ENCODE data around the gene KCNQ2.

The KCNQ2 gene

GRCh38 chr20:63421094-63421692 lies 51.3 kb downstream of the KCNQ2 start:
- H3K4me2 ChIP-seq (ENCODE audit: low read depth, low read length, poor library complexity, severe bottlenecking), result no peak overlapping the region
- H3K27me3 ChIP-seq (ENCODE audit: low read length), result no peaks in the 10 kb centered on the region
- no peak for TF ChIP-seq EZH2phosphoT487 (conservative IDR thresholded peaks at IDR 0.05; ENCODE audit: low read length)
- no peak for TF ChIP-seq CTCF (IDR thresholded peaks at IDR 0.05; ENCODE audit: insufficient read depth, low read length, poor library complexity, severe bottlenecking)
- no peaks in the 10 kb centered on the region for H4K20me1 ChIP-seq (ENCODE audit: low read depth, low read length)
- H3K9me3 ChIP-seq (ENCODE audit: insufficient read depth, low read length), result no peaks in the 10 kb centered on the region
- no peak overlapping the region for H3K4me3 ChIP-seq (ENCODE audit: insufficient read depth, low read length, poor library complexity, severe bottlenecking)
- H3K9ac ChIP-seq (ENCODE audit: low read length), result no peak overlapping the region
- H2AFZ ChIP-seq (ENCODE audit: low read depth, low read length, severe bottlenecking), result no peak overlapping the region
- no peaks in the 10 kb centered on the region for H3F3A ChIP-seq (ENCODE audit: insufficient read depth)
- H3K27ac ChIP-seq (ENCODE audit: low read depth, low read length), result no peak overlapping the region
- no peaks in the 10 kb centered on the region for H3K79me2 ChIP-seq (ENCODE audit: insufficient read depth, low read length)
- no peaks in the 10 kb centered on the region for H3K36me3 ChIP-seq (ENCODE audit: low read length)
- no peaks in the 10 kb centered on the region for H3K9me2 ChIP-seq (replicated peaks; ENCODE audit: insufficient read depth, low read length)

GRCh38 chr20:63420359-63421093 lies 51.9 kb downstream of the KCNQ2 start:
- H3K4me3 ChIP-seq (ENCODE audit: insufficient read depth, low read length, poor library complexity, severe bottlenecking), result no peak overlapping the region
- no peaks in the 10 kb centered on the region for H3K79me2 ChIP-seq (ENCODE audit: insufficient read depth, low read length)
- no peak overlapping the region for H2AFZ ChIP-seq (ENCODE audit: low read depth, low read length, severe bottlenecking)
- no peaks in the 10 kb centered on the region for H3K36me3 ChIP-seq (ENCODE audit: low read length)
- no peaks in the 10 kb centered on the region for H4K20me1 ChIP-seq (ENCODE audit: low read depth, low read length)
- no peaks in the 10 kb centered on the region for H3K27me3 ChIP-seq (ENCODE audit: low read length)
- TF ChIP-seq EZH2phosphoT487 (conservative IDR thresholded peaks at IDR 0.05; ENCODE audit: low read length) (no peak), CTCF (IDR thresholded peaks at IDR 0.05; ENCODE audit: insufficient read depth, low read length, poor library complexity, severe bottlenecking) (no peak)
- no peak overlapping the region for H3K4me2 ChIP-seq (ENCODE audit: low read depth, low read length, poor library complexity, severe bottlenecking)
- no peaks in the 10 kb centered on the region for H3K9me3 ChIP-seq (ENCODE audit: insufficient read depth, low read length)
- no peak overlapping the region for H3K27ac ChIP-seq (ENCODE audit: low read depth, low read length)
- no peak overlapping the region for H3K9ac ChIP-seq (ENCODE audit: low read length)
- H3K9me2 ChIP-seq (replicated peaks; ENCODE audit: insufficient read depth, low read length), result no peaks in the 10 kb centered on the region
- H3F3A ChIP-seq (ENCODE audit: insufficient read depth), result no peaks in the 10 kb centered on the region

DNA sequence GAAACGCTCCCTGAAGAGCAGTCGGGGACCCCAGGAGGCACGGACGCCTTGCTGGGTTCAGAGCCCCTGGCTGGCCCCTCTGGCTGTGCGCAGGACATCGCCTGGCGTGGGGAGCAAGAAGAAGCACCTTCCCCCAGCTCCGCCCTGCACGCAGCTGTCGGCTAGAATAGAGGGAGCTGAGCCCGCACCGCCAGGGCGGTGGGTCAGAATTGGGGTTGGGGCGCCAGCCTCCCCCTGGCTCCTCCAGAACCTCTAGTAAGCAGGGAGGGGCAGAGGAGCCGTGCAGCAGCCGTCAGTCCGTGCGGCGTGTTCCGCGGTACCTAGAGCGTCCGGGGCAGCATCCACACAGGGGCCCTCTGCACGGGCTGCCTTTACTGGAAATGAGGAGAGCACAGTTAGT lies 53.2 kb downstream of the KCNQ2 start:
- Histone ChIP-seq H4K20me1 (ENCODE audit: low read depth, low read length) (no peaks in the 10 kb centered on the region), H3K27ac (ENCODE audit: low read depth, low read length) (no peak overlapping the region), H3F3A (ENCODE audit: insufficient read depth) (no peaks in the 10 kb centered on the region), H3K36me3 (ENCODE audit: low read length) (no peaks in the 10 kb centered on the region), H3K4me3 (ENCODE audit: insufficient read depth, low read length, poor library complexity, severe bottlenecking) (no peak overlapping the region), H2AFZ (ENCODE audit: low read depth, low read length, severe bottlenecking) (no peak overlapping the region), H3K9me2 (replicated peaks; ENCODE audit: insufficient read depth, low read length) (no peaks in the 10 kb centered on the region), H3K9me3 (ENCODE audit: insufficient read depth, low read length) (no peaks in the 10 kb centered on the region), H3K4me2 (ENCODE audit: low read depth, low read length, poor library complexity, severe bottlenecking) (no peak overlapping the region), H3K27me3 (ENCODE audit: low read length) (no peaks in the 10 kb centered on the region), H3K9ac (ENCODE audit: low read length) (no peak overlapping the region), H3K79me2 (ENCODE audit: insufficient read depth, low read length) (no peaks in the 10 kb centered on the region)
- TF ChIP-seq EZH2phosphoT487 (conservative IDR thresholded peaks at IDR 0.05; ENCODE audit: low read length), result no peak
- no peak for TF ChIP-seq CTCF (IDR thresholded peaks at IDR 0.05; ENCODE audit: insufficient read depth, low read length, poor library complexity, severe bottlenecking)

Data from SU-DHL-6 (cell line).